ENCODE measurements around the gene ZFY.

The ZFY gene

GRCh38 chrY:2972708-2973107 lies 37.5 kb downstream of the ZFY start:
- H3F3A ChIP-seq (ENCODE audit: insufficient read depth) = no peaks in the 10 kb centered on the region
- H3K9me3 ChIP-seq (ENCODE audit: insufficient read depth, low read length) = no peaks in the 10 kb centered on the region
- no peak overlapping the region for H2AFZ ChIP-seq (ENCODE audit: low read depth, low read length, severe bottlenecking)
- H3K4me2 ChIP-seq (ENCODE audit: low read depth, low read length, poor library complexity, severe bottlenecking) = no peak overlapping the region
- no peaks in the 10 kb centered on the region for H3K9me2 ChIP-seq (replicated peaks; ENCODE audit: insufficient read depth, low read length)
- H4K20me1 ChIP-seq (ENCODE audit: low read depth, low read length) = no peaks in the 10 kb centered on the region
- no peak overlapping the region for H3K27ac ChIP-seq (ENCODE audit: low read depth, low read length)
- H3K79me2 ChIP-seq (ENCODE audit: insufficient read depth, low read length) = no peaks in the 10 kb centered on the region
- H3K27me3 ChIP-seq (ENCODE audit: low read length) = no peaks in the 10 kb centered on the region
- TF ChIP-seq EZH2phosphoT487 (conservative IDR thresholded peaks at IDR 0.05; ENCODE audit: low read length) = no peak
- TF ChIP-seq CTCF (IDR thresholded peaks at IDR 0.05; ENCODE audit: insufficient read depth, low read length, poor library complexity, severe bottlenecking) = no peak
- H3K9ac ChIP-seq (ENCODE audit: low read length) = no peak overlapping the region
- H3K4me3 ChIP-seq (ENCODE audit: insufficient read depth, low read length, poor library complexity, severe bottlenecking) = no peak overlapping the region
- H3K36me3 ChIP-seq (ENCODE audit: low read length) = no peaks in the 10 kb centered on the region

GRCh38 chrY:2973110-2973751 lies 38.0 kb downstream of the ZFY start:
- H4K20me1 ChIP-seq (ENCODE audit: low read depth, low read length) = no peaks in the 10 kb centered on the region
- H3K27ac ChIP-seq (ENCODE audit: low read depth, low read length) = no peak overlapping the region
- no peak overlapping the region for H3K4me2 ChIP-seq (ENCODE audit: low read depth, low read length, poor library complexity, severe bottlenecking)
- H3K4me3 ChIP-seq (ENCODE audit: insufficient read depth, low read length, poor library complexity, severe bottlenecking) = no peak overlapping the region
- TF ChIP-seq EZH2phosphoT487 (conservative IDR thresholded peaks at IDR 0.05; ENCODE audit: low read length) (no peak), CTCF (IDR thresholded peaks at IDR 0.05; ENCODE audit: insufficient read depth, low read length, poor library complexity, severe bottlenecking) (no peak)
- H3K9ac ChIP-seq (ENCODE audit: low read length) = no peak overlapping the region
- H3K9me2 ChIP-seq (replicated peaks; ENCODE audit: insufficient read depth, low read length) = no peaks in the 10 kb centered on the region
- no peaks in the 10 kb centered on the region for H3K27me3 ChIP-seq (ENCODE audit: low read length)
- no peaks in the 10 kb centered on the region for H3K36me3 ChIP-seq (ENCODE audit: low read length)
- no peak overlapping the region for H2AFZ ChIP-seq (ENCODE audit: low read depth, low read length, severe bottlenecking)
- no peaks in the 10 kb centered on the region for H3F3A ChIP-seq (ENCODE audit: insufficient read depth)
- H3K9me3 ChIP-seq (ENCODE audit: insufficient read depth, low read length) = no peaks in the 10 kb centered on the region
- no peaks in the 10 kb centered on the region for H3K79me2 ChIP-seq (ENCODE audit: insufficient read depth, low read length)

GRCh38 chrY:2979283-2979682 lies 44.1 kb downstream of the ZFY start:
- no peaks in the 10 kb centered on the region for H3K9me2 ChIP-seq (replicated peaks; ENCODE audit: insufficient read depth, low read length)
- no peaks in the 10 kb centered on the region for H3K27me3 ChIP-seq (ENCODE audit: low read length)
- no peaks in the 10 kb centered on the region for H3K36me3 ChIP-seq (ENCODE audit: low read length)
- no peak overlapping the region for H3K4me3 ChIP-seq (ENCODE audit: insufficient read depth, low read length, poor library complexity, severe bottlenecking)
- no peak overlapping the region for H3K4me2 ChIP-seq (ENCODE audit: low read depth, low read length, poor library complexity, severe bottlenecking)
- no peak overlapping the region for H3K27ac ChIP-seq (ENCODE audit: low read depth, low read length)
- no peak overlapping the region for H2AFZ ChIP-seq (ENCODE audit: low read depth, low read length, severe bottlenecking)
- H3F3A ChIP-seq (ENCODE audit: insufficient read depth) = no peaks in the 10 kb centered on the region
- no peaks in the 10 kb centered on the region for H3K79me2 ChIP-seq (ENCODE audit: insufficient read depth, low read length)
- H3K9ac ChIP-seq (ENCODE audit: low read length) = no peak overlapping the region
- H4K20me1 ChIP-seq (ENCODE audit: low read depth, low read length) = no peaks in the 10 kb centered on the region
- H3K9me3 ChIP-seq (ENCODE audit: insufficient read depth, low read length) = no peaks in the 10 kb centered on the region
- TF ChIP-seq CTCF (IDR thresholded peaks at IDR 0.05; ENCODE audit: insufficient read depth, low read length, poor library complexity, severe bottlenecking) (no peak), EZH2phosphoT487 (conservative IDR thresholded peaks at IDR 0.05; ENCODE audit: low read length) (no peak)
